ENCODE data around the gene MOCS1.

The MOCS1 gene

DNA sequence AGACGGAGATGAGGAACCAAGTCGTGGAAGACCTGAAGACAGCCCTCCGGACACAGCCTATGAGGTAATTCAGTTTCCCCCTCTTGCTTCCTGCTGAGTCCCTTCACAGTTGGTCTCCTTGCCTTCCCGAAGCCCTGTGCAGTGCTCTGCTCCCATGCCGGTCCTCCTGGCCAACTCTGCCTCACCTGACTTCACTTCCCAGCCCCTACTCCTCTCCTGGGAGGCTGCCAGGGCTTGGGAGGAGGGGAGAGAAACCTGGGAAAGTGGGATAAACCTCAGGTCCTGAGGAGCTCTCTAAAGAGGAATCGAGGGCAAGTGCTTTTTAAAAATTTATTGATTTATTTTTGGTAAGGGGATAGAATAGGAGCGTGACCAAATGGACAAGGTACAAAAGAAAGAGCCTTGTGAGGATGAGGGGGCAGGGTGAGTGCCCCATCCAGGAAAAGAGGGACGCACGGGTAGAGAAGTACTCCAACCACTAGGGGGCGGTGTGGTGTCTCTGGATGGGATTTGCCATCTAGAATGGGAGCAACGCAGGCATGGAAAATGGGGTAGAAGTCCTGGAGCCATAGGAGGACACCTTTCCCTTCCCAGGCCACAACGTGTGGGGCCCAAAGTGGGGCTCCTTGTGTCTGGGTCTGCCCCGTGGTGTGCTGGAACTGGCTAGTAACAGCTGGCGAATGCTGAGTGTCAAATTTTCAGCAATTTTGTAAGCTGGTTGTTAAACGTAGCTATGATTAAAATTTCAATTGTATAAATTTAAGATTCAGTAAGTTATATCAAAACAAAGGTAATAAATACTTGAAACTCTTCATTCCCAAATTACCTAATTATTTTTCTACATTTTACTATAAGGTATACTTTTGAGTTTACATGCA lies 69.0 kb downstream of the MOCS1 start:
- peak; percentile 51 to 74 for DNase-seq

DNA sequence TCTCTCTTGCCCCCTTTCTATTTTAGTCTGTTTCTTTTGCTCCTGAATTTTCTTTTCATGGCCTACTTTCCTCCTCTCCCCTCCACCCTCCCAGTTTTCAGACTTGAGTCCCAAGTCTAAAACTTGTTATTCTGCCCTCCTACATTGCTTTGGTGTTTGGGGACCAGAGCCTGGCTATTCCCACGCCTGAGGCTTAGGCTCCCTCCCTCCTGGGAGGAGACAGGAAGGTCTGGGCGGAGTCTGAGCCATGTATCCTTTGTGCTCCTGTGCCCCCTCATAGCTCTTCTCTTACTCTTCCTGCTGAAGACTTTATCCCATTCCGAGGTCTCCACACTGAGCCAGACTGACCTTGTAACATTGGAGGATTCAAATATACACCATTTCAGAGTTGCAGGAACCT lies 72.6 kb downstream of the MOCS1 start:
- no peak for DNase-seq

DNA sequence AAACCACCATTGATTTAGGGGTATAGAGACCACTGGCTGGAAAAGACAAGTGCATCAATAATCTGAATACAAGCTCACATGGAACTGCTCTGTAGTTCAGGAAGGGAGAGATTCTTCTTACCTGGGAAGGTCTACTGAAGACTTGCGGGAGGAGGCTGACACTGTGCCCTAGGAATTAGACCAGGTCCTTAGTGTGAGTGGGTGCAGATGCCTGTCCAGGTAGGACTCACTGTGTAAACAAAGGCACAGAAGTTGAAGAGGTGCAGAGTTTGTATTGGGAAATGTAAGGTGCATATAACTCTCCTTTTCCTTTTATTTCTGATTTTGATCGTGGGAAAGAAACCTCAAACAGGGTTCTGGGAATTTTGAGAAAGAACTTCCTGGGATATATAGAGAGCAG lies 75.2 kb downstream of the MOCS1 start:
- no peak for DNase-seq

DNA sequence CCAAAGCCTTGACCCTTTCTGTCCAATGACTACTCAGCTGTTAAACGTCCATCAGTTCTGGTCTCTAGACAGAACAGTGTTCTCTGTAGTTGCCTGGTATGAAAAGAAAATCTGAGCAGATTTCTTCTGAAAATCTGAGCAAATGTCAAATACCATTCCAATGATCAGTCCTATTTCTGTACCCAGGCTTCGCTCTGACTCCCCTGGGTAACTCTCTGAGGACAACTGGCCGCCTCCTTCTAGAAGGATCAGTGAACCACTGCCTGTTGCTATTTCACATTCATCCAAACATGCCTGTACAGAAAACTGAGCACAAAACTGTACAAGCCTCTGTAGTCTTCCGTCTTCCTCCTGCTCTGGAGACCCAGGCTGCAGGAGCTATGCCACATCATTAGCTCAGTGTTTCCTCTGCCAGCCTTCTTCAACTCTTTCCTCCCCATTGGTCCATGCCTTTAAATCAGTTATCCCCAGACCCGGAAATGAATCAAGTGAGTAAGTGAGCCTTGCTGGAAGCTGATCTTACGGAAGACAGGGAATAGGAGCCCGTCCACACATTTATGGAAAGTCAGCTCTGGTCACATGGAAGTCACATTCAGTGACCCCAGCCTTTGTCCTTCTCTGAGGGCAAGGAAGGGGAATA lies 78.8 kb downstream of the MOCS1 start:
- DNase-seq, result no peak

Measured in SHP77 (cell line).